A549 (cell line): Measurements from ENCODE around the gene ADAMTSL4.

Experiments used
- CTCF ChIP-seq: fragments of >200 bp; sonication (Bioruptor Twin); formaldehyde crosslinking; IDR thresholded peaks from 3 replicates; pipeline ENCODE4 v1.5.1; 2016
- HMGXB4 ChIP-seq: fragments of 250-450 bp; sonication (Bioruptor Pico); IDR thresholded peaks from 2 replicates; pipeline ENCODE4 v1.5.0; 2021; ENCODE audit warnings: mild to moderate bottlenecking, moderate library complexity, borderline replicate concordance

GRCh38 chr1:150563340-150564038 is 14.3 kb downstream of the ADAMTSL4 start:
- TF ChIP-seq CTCF (no peak), HMGXB4 (no peak)
